HG02798 (cell line): ENCODE results near the gene RCHY1.
A peak's percentile ranks its signal among the peaks of the same experiment; 100 is the strongest.
"Not testable (repeated sequence)": the region's sequence is repeated elsewhere in the genome, so short reads cannot be mapped to it uniquely, and the experiment has no call there.

Experiments
- ATAC-seq: cut with Tn5 transposase; IDR thresholded peaks from one replicate; pipeline ENCODE4 v1.9.1; 2021; ENCODE audit warnings: mild to moderate bottlenecking; ENCODE audit not compliant: unreplicated experiment, poor library complexity

The RCHY1 gene

GRCh38 chr4:75519452-75519851 lies 5.2 kb upstream of the RCHY1 start:
- ATAC-seq, result not testable (repeated sequence)

GRCh38 chr4:75516144-75516543 lies 1.9 kb upstream of the RCHY1 start:
- no peak for ATAC-seq

DNA sequence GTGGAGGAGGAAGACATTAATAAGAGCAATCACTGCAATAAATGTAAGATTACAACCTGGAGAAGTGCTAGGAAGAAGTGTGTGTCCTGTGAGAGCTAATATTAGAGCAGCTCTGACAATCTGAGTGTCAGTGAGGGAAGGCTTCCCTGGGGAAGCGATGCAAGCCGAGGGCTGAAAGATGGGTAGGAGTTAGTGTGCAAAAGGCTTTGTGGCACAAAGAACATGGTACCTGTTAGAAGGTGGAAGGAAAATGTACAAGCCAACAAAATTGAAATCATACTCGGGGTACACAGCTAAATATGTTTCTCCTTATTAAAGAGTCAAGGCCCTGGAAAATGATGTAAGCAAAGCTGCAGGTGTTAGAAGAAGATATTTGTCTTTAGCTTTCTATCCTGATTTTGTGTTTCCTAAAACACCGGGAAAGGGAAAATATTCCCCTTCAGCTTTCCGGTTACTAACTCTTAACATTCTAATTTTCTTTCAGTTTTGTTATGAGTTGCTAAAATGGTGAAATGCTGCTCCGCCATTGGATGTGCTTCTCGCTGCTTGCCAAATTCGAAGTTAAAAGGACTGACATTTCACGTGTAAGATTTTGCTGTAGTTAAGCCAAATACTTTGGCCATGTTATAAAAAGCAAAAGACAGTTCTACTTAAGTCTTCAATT lies 878 bp upstream of the RCHY1 start:
- peak; percentile 2 for ATAC-seq

- no peak for ATAC-seq
These were observed 575 bp downstream of the RCHY1 start for GRCh38 chr4:75513526-75514130.

DNA sequence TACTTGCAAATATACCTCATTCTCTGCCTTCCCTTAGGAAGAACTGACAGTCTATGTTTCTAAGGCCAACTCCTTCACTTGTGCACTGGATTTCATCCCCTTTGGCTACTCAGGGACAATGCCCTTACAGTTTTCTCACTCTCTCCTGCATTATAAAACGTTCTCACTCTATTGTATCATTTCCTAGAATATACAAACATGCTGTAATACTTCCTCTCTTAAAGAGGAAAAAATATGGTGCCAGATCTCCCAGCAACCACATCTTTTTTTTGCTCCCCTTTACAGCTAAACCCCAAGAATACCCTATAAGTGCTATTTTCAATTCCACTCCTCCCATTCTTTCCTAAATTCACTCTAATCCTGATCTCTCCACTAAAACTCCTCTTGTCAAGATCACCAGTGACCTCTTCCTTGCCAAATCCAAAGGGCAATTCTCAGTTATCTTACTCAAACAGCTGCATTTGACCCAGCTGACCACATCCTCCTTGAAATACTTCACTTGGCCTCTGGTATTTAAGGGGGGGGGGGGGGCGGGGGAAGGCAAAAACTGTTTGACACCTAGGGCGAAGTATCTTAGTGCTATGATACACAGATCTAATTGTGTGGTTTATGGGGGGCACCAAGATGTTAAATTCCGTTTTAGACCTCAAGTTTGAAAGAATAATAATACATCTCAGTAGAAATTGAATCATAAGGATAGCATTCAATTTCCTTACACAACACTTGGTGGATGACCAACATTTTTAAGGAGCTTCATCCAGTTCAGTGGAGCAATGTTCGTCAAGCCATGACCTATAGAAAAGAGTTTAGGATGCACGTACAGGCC lies 1.6 kb downstream of the RCHY1 start:
- no peak for ATAC-seq

- no peak for ATAC-seq
These were observed 2.4 kb downstream of the RCHY1 start for GRCh38 chr4:75511841-75512240.

GRCh38 chr4:75509592-75509991 lies 4.6 kb downstream of the RCHY1 start:
- not testable (repeated sequence) for ATAC-seq

DNA sequence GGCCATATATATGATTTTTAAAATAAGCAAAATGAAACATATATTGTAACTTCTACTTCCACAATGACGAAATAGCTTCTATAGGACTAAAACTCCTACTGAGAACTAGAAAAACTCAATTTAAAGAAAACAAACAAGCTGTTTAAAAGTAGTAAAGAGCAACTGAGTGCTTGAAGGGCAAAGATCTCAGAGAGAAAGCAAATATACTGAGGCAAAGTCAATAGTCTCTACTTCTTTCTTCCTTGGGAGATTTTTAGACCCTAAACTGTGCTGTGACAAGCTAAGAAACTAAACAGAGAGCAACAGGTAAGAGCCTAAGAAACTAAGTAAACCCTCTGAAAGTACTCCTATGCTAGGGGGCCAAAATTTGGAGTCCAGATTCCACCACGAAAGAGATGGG lies 8.6 kb downstream of the RCHY1 start:
- no peak for ATAC-seq

DNA sequence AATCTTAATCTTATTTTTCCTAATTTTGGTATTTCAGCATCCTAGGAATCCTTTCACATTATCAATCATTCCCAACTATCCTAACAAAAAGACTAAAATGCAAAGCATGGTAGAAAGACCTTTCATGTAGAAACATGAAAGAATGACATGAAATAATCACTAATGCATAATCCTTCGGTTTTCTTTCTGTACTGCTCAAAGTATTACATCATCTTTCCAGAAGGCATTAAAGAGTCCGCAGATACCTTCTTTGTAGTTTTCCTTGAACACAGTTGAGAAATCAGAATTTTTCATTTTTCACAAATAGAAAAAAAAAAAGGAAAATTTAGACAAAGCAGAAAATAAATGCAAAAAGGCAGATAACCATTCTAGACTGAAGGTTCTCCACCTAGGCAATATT lies 11.5 kb downstream of the RCHY1 start:
- no peak for ATAC-seq

GRCh38 chr4:75499900-75500299 lies 14.3 kb downstream of the RCHY1 start:
- ATAC-seq, result no peak

DNA sequence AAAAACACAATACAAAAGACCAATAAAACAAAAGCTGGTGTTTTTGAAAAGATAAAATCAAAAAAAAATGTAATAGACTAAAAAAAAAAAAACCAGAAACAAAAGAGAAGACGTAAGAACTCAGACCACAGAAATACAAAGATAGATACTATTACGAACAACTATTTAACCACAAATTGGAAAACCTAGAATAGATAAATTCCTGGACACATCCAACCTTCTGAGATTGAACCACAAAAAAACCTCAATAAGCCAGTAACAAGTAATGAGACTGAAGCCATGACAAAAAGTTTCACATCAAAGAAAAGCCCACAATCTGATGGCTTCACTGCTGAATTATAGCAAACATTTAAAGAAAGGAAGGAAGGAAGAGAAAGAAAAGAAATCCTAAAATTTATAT lies 16.2 kb downstream of the RCHY1 start:
- no peak for ATAC-seq

- ATAC-seq, result no peak
These were observed 17.1 kb downstream of the RCHY1 start for GRCh38 chr4:75497133-75497532.

DNA sequence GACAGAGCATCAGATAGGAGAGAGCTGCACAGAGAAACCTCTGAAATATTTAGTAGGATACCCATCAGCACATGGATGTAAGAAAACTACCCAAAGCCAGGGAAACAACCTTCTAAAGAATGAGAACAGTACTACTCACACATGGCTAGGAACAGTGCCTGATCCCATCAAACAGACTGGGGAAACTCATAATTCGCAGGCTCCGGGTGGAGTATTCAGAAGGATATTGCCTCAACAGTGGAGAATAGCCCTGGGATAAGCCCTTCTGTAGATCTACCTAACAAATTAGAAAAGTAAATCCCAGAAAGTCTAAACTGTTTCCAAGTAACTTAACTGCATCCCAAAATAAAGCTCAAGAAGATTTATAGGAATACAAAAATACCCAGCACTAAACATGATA lies 17.8 kb downstream of the RCHY1 start:
- ATAC-seq, result no peak

DNA sequence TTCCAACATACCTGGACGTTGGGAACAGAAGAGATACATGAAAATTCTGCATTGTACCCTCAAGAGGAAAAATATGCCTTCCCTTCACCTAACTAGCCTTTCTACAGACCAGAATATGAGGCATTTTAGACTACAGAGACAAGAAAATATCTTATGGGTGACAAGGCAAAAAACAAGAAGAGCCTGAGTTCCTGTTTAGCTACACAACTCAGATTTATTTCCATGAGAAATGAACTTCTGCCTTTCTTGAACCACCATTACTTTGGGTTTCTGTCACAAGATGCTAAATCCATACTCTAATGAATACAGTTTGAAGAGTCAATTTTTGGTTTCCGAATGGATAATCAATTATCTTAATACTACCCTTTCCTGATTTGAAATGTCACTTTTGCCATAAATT lies 18.7 kb downstream of the RCHY1 start:
- ATAC-seq, result no peak

GRCh38 chr4:75494563-75494962 lies 19.6 kb downstream of the RCHY1 start:
- no peak for ATAC-seq

DNA sequence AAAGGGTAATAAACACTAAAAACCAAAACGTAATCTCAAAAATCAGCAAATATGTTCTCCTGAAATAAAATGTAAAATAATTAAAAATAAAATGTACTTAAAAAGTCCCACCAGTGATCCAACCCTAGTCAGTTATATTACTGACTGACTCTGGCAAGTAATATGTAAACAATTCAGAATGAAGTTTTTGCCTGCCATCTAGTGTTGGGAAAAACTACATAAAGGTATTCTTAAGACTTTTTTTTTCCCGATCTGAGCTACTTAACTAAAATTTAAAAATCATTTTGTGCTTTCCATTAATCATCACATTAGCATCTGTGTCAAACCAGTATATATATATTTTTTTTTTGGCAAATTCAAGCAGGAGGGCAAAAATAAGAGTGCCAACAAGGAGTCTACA lies 24.0 kb downstream of the RCHY1 start:
- no peak for ATAC-seq

GRCh38 chr4:75484190-75484589 lies 30.0 kb downstream of the RCHY1 start:
- ATAC-seq, result no peak

DNA sequence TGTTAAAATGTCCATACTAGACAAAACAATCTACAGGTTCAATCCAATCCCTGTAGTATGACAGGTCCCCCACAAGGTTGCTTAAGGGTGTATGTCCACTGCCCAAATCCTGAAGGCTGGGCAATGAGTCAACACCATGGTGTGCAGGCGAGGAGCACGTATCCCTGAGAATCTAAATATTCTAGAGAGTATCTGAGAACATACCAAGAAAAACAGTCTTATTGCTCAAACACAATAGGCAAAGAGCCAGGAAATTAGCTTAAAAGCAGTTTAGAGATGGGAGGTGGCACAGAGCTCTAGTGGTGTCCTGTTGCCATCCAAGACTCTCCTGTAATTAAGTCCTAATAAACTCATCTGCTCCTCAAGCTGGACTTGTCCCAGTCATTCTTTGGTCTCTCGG lies 37.0 kb downstream of the RCHY1 start:
- no peak for ATAC-seq

GRCh38 chr4:75470738-75471137 lies 43.5 kb downstream of the RCHY1 start:
- no peak for ATAC-seq

- no peak for ATAC-seq
These were observed 44.3 kb downstream of the RCHY1 start for GRCh38 chr4:75469896-75470295.

- no peak for ATAC-seq
These were observed 56.8 kb downstream of the RCHY1 start for GRCh38 chr4:75457365-75457764.

- no peak for ATAC-seq
These were observed 80.1 kb downstream of the RCHY1 start for GRCh38 chr4:75434105-75434504.
